HG03097 (cell line): ENCODE results near the gene PRKD2.
A peak's percentile ranks its signal among the peaks of the same experiment; 100 is the strongest.

Source experiments
- ATAC-seq: cut with Tn5 transposase; IDR thresholded peaks from one replicate; pipeline ENCODE4 v1.9.1; 2021; ENCODE audit not compliant: unreplicated experiment, low FRiP score

PRKD2 gene

DNA sequence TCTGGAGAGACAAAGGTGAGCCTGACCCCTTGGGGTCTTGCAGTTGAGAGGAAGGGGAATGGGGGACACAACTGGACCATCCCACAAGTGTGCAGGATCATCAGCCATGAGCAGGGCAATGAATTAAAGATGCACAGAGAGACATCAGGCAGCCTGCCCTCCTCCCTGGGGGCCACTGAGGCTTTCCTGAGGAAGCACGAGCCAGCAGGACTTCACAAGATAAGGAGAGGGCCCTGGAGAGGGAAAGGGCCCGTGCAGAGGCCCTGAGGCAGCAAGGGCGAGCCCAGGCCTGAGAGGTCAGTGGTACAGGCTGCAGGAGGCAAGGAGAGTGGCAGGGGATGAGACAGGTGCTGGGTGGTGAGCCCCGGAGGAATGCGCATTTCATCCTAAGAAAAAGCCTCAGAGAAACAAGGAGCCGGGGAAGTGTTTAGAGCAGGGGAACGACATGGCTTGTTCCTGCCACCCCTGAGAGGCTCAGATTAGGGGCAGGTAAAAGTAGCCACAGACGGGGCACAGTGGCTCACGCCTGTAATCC is 9.0 kb upstream of the PRKD2 start:
- no peak for ATAC-seq

DNA sequence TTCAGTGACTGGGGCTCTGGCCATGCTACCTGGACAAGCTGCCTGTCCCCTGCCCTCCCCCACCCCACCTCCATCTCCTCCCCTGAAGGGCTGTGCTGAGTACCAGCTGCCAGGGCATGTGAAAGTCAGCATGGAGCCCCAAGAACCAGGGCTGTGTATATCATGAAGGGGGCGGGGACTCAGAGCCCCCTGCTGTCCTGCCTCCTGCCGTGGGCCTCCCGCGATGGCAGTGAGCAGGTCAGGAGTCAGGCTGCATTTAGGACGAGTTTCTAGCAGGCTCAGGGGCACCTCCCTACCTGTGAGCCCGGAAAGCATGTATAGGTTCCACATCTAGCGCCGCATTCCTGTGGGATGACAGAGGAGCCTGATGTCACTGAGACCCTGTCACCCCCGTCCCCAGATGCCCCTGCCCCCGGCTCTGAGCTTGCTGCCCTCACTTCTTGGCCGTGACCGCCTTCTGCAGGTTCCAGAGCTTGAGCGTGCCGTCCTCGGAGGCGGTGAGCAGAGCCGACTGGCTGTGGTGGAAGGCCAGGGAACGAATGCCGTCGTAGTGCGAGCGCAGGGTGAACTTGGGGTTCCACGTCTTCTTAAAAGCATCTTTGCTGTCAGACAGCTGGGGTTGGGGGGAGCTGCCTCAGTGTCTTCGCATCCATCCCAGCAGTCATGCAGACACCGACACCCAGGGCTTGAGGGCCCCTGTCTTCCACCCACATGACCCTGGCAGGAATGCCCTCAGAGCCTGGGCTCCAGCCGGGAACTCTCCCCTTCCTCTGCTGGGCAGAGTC is 8.3 kb upstream of the PRKD2 start:
- no peak for ATAC-seq

DNA sequence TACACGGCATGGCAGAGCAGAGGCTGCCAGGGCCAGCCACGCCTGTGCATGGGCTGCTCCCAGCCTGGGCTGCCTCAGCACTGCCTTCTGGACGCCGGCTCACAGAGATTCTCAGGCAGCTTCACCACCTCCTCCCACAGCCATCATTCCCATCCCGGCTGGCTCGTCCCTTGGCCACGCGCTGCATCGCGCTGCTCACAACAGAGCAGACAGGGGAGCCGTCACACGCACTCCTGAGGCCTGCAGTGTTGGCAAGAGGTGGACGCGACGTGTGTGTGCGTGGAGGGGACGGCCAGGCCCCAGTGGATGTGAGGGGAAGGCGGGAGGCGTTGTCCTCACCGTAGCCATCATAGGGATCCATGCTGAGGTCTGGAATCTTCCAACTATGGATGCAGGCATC is 7.6 kb upstream of the PRKD2 start:
- ATAC-seq: no peak

DNA sequence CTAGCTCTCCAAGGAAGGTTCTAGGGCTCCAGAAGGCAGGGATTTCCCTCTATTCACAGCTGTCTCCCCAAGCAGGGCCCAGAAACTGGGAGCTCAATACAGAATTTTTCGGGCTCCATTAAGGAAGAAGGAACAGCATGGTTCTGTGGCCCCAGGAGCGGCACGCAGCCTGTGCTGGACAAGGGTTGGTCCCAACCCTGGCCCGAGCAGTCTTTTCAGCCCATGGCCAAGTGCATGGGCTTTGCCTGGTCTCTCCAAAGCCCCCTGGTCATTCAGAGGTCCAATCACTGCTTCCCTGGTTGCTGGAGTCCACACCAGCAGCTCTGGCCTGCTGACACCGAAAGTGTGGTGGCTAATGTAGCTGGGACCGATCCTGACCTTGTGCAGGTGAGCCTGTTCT is 6.6 kb upstream of the PRKD2 start:
- no peak for ATAC-seq

DNA sequence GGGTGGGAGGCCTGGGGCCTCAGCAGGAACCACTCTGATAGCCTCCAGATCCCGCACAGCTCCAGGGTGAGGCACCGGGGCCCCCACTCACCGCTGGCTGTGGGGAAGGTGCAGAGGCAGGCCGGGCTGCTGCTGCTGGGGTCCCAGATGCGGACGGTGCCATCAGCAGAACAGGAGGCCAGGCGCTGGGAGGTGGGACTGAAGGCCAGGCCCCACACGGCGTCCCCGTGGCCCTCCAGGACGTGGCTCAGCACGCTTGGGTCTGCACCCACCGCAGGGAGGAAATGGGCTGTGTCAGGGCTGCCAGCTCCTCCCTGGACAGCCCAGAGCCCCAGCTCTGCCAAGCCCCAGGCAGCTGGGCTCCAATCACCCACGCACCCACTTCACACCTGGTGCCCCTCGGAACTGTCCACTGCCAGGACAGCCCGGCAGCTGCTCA is 6.1 kb upstream of the PRKD2 start:
- ATAC-seq: no peak

DNA sequence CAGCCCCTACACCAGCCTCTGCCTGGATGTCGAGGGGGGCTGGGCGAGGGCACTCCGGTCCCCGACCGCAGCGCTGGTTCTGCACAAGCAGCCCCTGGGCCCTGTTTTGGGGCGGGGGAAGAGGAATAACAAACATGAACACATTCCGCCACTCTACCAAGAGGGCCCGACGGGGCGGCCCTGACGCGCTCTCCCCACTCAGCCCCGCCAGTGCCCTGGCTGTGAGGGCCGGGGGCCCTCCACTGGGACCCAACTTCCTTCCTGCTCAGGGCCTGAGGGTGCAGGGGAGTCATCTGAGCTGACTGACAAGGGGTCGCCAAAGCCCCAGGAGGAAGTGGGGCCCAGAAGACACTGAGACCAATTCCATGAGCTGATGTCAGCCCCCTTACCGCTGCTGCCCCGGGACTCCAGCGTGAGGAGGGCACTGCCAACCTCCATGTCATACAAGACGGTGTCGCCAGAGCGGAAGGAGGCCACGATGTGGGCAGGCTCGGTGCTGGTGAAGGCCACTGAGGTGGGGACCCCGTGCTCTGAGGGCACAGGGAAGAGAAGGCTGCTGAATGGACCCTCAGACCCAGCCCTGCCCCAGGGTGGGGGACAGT is 5.6 kb upstream of the PRKD2 start:
- ATAC-seq: no peak

DNA sequence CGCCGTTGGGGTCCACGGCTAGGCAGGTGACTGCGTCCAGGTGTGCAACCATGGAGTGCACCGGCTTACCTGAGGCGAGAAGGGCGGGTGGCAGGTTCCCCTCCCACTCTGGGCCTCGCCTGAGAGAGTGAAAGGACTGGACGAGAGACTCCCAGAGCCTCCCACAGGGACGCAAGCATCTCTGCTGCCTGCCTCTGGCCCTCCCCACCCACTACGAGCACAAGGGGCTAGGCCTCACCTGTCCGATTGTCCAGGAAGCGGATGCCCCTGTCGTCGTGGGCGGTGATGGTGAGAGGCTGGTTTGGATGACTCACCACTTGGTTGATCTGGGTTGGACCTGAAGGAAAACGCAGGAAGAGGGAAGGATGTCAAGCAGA is 5.1 kb upstream of the PRKD2 start:
- ATAC-seq: no peak

DNA sequence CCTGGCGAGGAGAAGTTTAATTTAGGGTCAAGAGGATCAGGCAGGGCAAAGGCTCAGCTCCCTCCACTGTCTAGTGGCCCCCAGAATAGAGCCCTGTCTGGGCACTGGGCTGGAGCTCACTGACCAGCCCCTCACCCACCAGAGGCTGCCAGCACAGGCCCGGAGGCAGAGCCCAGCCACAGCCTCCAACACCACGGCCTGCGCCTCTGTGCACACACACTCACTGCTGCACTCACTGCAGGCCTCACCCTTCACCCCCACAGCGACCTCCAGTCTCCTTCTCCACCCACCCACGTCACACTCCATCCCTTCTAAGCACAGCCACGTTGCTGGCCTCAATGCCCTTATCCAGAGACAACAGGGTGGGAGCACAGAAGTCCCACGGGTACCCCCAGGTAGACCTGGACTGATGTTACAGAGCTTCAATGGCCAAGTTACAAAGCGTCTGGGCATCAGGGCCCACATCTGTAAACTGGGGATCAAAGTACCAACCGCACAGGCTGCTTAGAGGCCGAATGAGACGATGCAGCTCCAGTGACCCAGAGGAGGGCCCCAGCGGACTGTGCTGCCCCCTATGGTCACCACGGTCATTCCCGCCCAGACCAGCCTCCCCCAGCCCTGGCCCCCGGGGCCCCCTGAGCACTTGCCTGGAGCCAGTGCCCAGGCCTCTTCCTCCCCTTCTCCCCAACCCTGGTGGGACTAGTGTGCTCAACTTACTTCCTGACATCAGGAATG is 4.5 kb upstream of the PRKD2 start:
- no peak for ATAC-seq

DNA sequence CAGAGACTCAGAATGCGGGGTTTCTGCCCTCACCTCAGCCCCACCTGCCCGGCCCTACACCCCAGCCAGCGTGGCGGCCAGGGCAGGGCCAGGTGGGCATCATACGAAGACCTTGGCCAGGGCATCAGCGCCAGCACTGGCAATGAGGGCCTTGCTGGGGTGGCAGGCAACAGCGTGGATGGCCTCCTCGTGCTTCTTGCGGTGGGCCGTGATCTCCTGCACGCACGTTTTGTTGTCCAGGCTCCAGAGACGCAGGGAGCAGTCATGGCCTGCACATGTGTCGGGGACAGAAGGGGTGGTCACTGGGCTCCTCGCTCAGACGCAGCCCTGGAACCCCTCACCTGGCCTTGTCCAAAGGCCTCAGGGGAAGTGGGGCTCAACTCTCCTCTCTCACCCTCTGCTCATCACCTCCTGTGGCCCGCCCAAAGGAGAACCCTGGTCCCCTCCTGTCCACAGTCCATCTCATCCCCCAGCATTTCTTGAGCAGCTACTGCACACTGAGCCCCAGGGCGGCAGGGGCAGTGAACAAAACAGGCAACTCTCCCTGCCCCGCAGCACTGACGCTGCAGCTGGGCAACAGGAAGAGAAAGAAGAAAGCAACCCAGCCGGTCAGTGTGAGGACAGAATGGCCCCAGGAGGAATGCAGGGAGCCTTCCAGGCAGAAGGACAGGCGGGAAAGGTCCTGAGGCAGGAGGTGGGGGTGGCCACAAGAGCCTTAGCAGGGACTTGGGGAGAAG is 3.8 kb upstream of the PRKD2 start:
- ATAC-seq: no peak

DNA sequence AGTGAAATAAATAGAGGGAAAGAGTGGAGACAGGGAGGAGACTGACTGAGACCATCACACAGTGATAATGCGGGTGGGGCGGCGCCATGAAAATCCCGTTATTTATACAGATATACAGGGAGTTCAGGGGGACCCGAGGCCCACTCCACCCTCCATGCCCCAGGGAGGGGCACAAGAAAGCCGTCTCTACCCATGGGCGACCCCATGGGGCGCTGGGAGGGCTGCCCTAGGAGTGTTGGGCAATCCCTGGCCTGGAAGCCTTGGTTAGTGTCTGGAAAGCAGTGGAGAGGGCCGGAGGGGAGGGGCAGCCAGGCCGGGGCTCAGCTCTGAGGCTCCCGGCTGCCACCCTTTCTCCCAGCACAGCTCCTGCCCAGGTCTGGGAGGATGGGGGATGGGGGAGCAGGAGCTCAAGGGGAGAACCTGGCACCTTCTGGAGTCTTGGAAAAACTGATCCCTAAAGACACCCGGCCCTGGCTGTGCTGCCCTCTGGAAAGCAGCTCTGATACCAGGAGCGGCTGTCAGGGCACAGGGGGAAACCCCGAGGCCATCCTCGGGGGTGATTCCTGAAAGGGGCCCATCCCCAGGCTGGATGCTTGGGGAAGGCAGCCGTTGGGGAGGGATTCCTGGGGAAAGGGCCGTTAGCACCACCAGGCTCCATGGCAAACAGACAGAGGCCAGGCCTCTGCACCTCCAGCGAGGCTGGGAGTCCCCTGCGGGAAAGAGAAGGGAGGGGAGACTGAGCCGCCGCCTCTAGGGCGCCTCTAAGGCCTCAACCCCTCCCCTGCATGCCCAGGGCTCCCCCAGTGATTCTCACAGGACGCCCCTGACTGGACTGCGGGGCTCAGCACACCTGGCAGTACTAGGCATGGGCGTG is 3.0 kb upstream of the PRKD2 start:
- no peak for ATAC-seq

DNA sequence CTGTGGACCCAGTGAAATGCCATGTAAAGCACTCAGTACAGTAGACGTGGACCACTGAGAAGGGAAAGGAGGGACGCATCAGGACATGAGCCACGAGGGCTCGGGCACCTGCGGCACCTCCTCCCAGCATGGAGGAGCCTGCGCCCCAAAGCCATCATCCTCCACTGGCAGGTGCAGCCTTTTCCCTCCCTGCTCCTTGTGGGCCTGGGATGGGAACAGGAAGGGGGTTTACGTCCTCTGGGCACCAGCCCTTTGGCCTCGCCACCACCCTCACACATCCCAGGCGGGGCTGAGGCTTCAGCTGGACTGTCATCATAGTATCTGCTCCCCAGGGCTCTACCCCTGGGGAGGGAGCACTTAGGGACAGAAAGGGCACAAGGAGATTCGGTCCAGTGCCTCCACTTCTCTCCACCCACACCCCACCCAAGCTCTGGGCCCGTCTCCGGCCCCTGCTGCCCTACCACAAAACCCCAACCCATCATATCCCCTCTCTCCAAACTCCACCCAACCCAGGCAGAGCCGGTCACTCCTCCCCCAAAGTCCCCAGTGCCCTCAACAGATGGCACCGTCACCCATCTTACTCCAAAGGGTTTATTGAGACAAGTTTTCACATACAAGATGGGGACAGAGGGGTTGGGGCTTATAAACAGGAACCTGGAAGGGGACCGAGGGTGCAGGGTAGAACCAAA is 2.2 kb upstream of the PRKD2 start:
- peak; percentile 32 for ATAC-seq

DNA sequence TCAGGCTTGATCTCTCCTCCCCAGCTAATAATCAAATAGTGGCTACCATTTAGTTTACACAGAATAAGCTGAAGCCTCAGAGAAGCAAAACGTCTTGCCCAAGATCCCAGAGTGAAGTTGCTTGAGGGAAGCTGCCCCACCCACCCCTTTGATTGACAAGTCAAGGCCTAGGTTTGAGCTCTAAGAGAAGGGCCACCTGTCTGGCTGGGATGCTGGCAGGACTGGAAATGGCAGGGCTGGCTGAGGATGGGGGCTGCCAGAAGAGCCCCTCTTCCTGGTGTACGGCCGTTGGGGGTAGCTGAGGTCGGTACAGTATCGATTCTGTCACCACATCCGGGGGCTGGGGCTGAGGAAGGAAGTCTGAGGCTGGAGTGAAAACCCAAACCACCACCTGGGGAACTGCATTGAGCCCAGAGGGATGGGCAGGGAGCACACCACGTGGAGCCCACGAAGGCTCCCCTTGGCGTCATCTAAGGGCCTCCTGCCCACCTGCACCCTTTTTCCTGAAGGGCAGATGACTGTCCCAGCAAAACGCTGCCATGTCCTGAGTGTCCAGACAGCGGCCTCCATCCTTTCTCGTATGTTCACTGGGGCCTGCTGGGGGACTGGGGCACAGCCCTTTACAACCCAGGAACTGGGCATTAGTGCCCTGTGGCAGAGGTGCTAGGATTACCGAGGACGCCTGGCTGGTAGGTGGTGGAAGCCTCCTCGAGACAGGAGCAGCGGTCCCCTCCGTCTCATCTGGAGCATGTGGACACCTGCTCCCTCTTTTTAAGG is 1.4 kb upstream of the PRKD2 start:
- ATAC-seq: peak; percentile 24

DNA sequence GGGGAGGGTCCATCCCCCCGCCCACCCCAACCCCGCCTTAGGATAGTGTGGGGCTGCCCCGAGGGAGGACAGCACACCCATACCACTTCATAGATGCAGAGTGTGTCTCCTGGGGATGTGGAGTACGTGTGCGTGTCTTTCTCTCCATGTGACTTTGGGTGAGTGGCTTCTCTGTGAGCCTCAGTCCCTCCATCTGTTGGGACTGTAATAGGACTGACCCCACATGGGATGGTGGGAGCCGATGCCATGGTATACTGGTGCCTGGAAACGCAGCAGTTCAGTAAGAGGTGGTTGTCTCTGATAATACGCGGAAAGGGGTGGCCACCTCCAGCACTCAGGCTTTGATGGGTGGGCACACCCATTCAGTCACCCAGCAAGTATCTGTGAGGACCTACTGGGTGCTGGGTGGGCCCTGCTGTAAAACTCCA is 816 bp upstream of the PRKD2 start:
- no peak for ATAC-seq

DNA sequence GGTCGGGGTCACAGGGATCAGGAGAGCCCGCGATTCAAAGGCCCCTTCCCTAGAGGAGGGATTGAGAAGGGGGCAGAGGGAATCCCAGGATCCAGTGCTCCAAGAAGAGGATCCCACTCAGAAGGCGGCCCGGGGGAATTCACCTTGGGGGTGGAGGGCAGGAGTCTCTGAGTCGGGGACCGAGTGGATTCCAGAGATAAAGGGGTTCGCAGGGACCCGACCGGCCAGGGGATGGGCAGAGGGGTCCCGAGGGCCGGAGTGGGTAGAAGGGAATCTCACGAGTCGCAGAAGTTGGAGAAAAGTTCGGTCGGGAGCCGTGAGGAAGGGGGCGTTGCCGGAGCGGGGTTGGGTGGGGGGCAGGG is 261 bp downstream of the PRKD2 start:
- ATAC-seq: no peak

DNA sequence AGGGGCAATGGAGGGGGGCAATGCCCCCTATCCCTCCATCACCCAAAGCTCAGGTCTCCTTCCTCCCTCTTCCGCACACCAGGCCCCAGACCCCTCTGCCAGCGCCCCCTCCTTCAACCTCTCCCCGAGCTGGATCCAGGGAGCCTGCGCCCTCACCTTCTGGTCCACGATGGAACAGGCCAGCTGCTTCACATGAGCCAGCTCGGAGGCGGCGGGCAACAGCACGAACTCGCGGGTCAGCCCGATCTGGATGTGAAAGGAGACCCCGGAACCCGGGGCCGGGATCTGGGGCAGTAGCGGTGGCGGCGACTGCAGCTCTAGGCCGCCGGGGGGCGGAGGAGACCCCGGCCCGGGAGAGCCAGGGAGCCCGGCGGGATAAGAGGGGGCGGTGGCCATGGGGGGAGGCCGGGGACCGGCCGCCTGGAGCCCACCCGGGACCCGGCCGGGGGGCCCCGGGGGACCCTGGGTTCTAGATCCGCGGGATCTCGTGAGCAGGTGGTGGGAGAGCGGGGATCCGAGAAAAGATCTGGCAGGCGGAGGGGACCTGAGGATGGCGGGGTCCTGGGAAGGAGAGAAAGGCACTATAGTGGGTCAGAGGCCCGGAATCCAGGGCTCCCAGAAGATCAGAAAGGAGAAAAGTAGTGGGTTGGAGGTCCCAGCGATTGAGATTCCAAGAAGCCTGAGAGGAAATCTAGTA is 791 bp downstream of the PRKD2 start:
- no peak for ATAC-seq

DNA sequence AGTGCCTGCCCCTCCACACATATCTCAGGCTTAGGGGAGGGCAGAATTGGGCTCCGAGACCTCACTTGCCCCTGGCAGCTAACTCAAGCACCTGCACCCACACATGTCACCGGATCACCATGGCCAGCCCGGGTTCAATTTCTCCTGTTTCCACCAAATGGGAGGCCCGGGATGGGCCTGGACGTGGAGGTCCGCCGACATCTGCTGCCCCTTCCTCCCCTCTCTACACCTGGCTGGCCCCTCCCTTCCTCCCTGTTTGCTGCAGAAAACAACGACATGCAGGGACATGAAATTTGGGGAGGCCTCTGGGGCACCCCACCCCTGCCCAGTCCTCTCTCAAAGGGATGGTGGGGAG is 1.3 kb downstream of the PRKD2 start:
- no peak for ATAC-seq

DNA sequence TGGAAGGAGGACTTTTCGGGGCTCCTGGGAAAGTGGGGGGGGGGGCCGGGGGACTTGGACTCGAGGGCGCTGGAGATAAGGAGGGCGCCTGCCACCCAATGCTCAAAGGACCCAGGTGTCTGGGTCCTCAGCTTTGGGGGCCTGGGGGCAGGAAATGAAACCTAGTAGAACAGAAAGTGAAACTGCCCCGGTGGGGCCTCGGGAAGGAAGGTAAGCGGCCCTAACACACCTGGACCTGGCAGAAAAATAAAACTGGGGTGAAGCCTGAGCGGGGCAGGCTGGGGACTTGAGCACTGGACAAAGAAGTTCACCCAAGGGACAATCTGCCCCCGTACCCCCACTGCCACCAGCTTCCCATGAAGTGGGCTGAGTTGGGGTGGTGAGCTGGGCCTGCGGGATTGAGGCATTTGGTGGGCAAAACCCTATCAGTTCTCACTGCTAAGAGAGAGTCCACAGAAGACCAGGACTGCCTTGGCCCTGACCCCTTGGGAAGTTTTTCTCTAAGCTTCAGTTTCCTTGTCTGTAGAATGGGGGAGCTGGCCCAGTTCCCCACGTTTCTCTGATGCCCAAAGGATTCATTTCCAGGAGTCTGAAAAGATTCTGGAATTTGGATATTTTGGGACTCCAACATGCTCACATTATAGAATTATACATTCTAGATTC is 2.3 kb downstream of the PRKD2 start:
- no peak for ATAC-seq
